DND-41 (cell line): ENCODE results near the gene LAMA2.

Experiments
- CTCF ChIP-seq: IDR thresholded peaks from 2 replicates; pipeline ENCODE4 v1.5.1; 2012; ENCODE audit warnings: borderline replicate concordance, low read length, moderate library complexity, mild to moderate bottlenecking; ENCODE audit not compliant: poor library complexity, severe bottlenecking; ENCODE audit errors: extremely low read depth
- EZH2 ChIP-seq: IDR thresholded peaks from 3 replicates; pipeline ENCODE4 v1.6.1; 2012; ENCODE audit warnings: borderline replicate concordance, low read depth, mild to moderate bottlenecking, moderate library complexity, low read length, inconsistent platforms; ENCODE audit not compliant: severe bottlenecking

- TF ChIP-seq CTCF, result no peak
- TF ChIP-seq EZH2, result no peak
Observed at GRCh38 chr6:129351807-129352206, 468.9 kb downstream of the LAMA2 start.
